Measurements from ENCODE around the gene RAMP2. TPM values are rescaled to one million over a fixed set of nuclear protein-coding genes. Genes with fewer than 3 reads are reported as not detected.

Gene RAMP2
- 0.73 TPM in 1 of 2 replicates, not detected in the other for total RNA-seq

GRCh38 chr17:42760652-42761581 is at the start of gene RAMP2:
Gene RAMP2 (plus strand): TSS chr17:42761227. CDS start chr17:42761262, 35 bp downstream.

GRCh38 chr17:42744806-42745617 is 16.0 kb upstream of the RAMP2 start, which contains the start of gene EZH1:
Gene EZH1 (minus strand): TSS chr17:42745040. CDS start chr17:42728941, 16,099 bp downstream.

GRCh38 chr17:42773290-42774035 is 12.4 kb downstream of the RAMP2 start, which contains the start of gene VPS25:
Gene VPS25 (plus strand): TSS chr17:42773449. CDS start chr17:42773476, 27 bp downstream.

GRCh38 chr17:42779936-42780850 is 19.2 kb downstream of the RAMP2 start, which contains the start of gene WNK4:
Gene WNK4 (plus strand): TSS chr17:42780610. CDS start chr17:42780699, 89 bp downstream.

GRCh38 chr17:42798383-42799380 is 37.7 kb downstream of the RAMP2 start, which contains the start of the genes CNTD1 and COA3:
Gene CNTD1 (plus strand): TSS chr17:42798861. CDS start chr17:42799068, 207 bp downstream.
Gene COA3 (minus strand): TSS chr17:42798704. CDS start chr17:42798681, 23 bp downstream.

Small RNAs within 50 kb of the gene (small RNA-seq; reads per million reads assigned to genes)
- not detected for gene HMGN2P15

Other genes with a start within 250 kb of the RAMP2 start
- gene NAGLU, start 225.0 kb upstream of the RAMP2 start, total RNA-seq: 25.4 and 29.1 TPM in 2 replicates
- 1.5 and 4.3 TPM in 2 replicates for gene HSD17B1, start 208.3 kb upstream of the RAMP2 start, total RNA-seq
- 16.9 and 26.0 TPM in 2 replicates for gene COASY, start 199.1 kb upstream of the RAMP2 start, total RNA-seq
- gene MLX, start 194.1 kb upstream of the RAMP2 start, total RNA-seq: 37.5 and 47.7 TPM in 2 replicates
- 5.1 and 8.0 TPM in 2 replicates for gene PSMC3IP, start 183.5 kb upstream of the RAMP2 start, total RNA-seq
- 41.5 and 53.2 TPM in 2 replicates for gene RETREG3, start 151.9 kb upstream of the RAMP2 start, total RNA-seq
- 55.9 and 60.2 TPM in 2 replicates for gene TUBG1, start 151.5 kb upstream of the RAMP2 start, total RNA-seq
- gene TUBG2, start 101.9 kb upstream of the RAMP2 start, total RNA-seq: 12.9 TPM in 2 replicates
- gene PLEKHH3, start 84.2 kb upstream of the RAMP2 start, total RNA-seq: 11.8 and 12.9 TPM in 2 replicates
- gene CCR10, start 79.4 kb upstream of the RAMP2 start, total RNA-seq: 2.2 and 3.9 TPM in 2 replicates
- gene CNTNAP1, start 78.7 kb upstream of the RAMP2 start, total RNA-seq: 15.8 and 16.8 TPM in 2 replicates
- 26.5 and 26.6 TPM in 2 replicates for gene EZH1, start 16.2 kb upstream of the RAMP2 start, total RNA-seq
- 50.6 and 55.1 TPM in 2 replicates for gene VPS25, start 12.2 kb downstream of the RAMP2 start, total RNA-seq
- gene WNK4, start 19.4 kb downstream of the RAMP2 start, total RNA-seq: 0.59 TPM in 1 of 2 replicates, not detected in the other
- gene COA3, start 37.5 kb downstream of the RAMP2 start, total RNA-seq: 54.0 and 61.0 TPM in 2 replicates
- not detected in 2 replicates for gene CNTD1, start 37.6 kb downstream of the RAMP2 start, total RNA-seq
- gene BECN1, start 63.1 kb downstream of the RAMP2 start, total RNA-seq: 63.6 and 66.3 TPM in 2 replicates
- 101 and 117 TPM in 2 replicates for gene PSME3, start 72.2 kb downstream of the RAMP2 start, total RNA-seq
- 0.73 and 1.4 TPM in 2 replicates for gene AOC2, start 83.4 kb downstream of the RAMP2 start, total RNA-seq
- 0.20 and 0.37 TPM in 2 replicates for gene AOC3, start 90.0 kb downstream of the RAMP2 start, total RNA-seq
- not detected in 2 replicates for gene G6PC1, start 139.6 kb downstream of the RAMP2 start, total RNA-seq
- 14.3 and 15.2 TPM in 2 replicates for gene AARSD1, start 203.2 kb downstream of the RAMP2 start, total RNA-seq
- not detected in 2 replicates for gene PTGES3L, start 218.9 kb downstream of the RAMP2 start, total RNA-seq
- gene RUNDC1, start 219.3 kb downstream of the RAMP2 start, total RNA-seq: 4.8 and 7.2 TPM in 2 replicates
- 1,167 and 2,306 TPM in 2 replicates for gene RPL27, start 237.2 kb downstream of the RAMP2 start, total RNA-seq
- gene IFI35, start 245.6 kb downstream of the RAMP2 start, total RNA-seq: 17.2 and 33.1 TPM in 2 replicates

Data from subcutaneous preadipocyte (primary cell).